NCI-H524 (cell line): ENCODE data around the gene WNT11.
"Not testable (repeated sequence)": the region's sequence is repeated elsewhere in the genome, so short reads cannot be mapped to it uniquely, and the experiment has no call there.

Source experiments
- DNase-seq, 2 experiments: peaks; one replicate each; lab custom pipeline; 2025; lab: John Stamatoyannopoulos, UW

The WNT11 gene

GRCh38 chr11:76201672-76202412, 4.5 kb downstream of the WNT11 start:
- no peak for DNase-seq

GRCh38 chr11:76201056-76201455, 5.2 kb downstream of the WNT11 start:
- DNase-seq, result peak in 1 of 2 experiments; percentile 21

GRCh38 chr11:76200006-76200940, 6.0 kb downstream of the WNT11 start:
- no peak for DNase-seq

DNA sequence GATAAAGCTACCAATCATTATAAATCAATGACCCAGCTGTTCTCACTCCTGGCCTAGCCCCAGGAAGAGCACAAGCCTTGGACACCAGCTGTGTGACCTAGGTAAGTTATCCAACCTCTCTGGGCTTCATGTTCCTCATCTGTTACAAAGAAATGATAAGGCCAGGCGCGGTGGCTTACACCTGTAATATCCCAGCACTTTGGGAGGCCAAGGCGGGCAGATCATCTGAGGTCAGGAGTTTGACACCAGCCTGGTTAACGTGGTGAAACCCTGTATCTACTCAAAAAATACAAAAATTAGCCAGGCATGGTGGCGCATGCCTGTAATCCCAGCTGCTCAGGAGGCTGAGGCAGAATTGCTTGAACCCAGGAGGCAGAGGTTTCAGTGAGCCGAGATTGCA, 7.6 kb downstream of the WNT11 start:
- DNase-seq, result not testable (repeated sequence)

- DNase-seq, result no peak
These were observed 8.2 kb downstream of the WNT11 start for GRCh38 chr11:76197941-76198640.

- no peak for DNase-seq
These were observed 9.0 kb downstream of the WNT11 start for GRCh38 chr11:76197332-76197731.

GRCh38 chr11:76196849-76197248, 9.5 kb downstream of the WNT11 start:
- no peak for DNase-seq

DNA sequence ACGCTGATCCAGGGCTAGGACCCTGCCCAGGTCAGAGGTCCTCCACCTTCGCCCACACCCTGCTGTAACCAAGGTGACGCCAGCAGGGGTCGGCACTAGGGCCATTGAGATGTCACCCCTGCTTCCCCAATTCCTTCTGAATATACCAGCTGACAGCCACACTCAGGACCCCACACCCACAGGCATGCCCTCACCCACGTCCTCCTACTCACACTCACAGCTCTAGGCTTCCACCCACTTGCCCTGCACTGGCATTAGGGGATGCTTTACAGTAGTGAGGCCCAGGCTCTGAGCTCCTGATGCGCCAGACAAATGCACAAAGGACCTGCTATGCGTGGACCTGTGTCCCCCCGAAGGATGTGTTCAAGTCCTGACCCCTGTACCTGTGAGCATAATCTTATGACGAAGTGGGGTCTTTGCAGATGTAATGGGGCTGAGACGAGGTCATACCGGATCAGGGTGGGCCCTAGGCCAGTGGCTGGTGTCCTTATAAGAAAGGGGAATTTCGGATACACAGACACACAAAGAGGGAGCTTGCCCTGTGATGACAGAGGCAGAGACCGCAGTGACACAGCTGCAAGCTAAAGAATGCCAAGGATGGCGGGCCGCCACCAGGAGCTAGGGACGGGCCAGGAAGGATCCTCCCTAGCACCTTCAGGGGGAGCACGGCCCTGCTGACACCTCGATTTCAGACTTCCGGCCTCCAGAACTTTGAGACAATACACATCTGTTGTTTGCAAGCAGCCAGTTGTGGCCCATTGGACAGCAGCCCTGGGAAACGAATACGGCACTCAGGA, 11.2 kb downstream of the WNT11 start:
- no peak for DNase-seq

- no peak for DNase-seq
These were observed 13.1 kb downstream of the WNT11 start for GRCh38 chr11:76193219-76193618.

DNA sequence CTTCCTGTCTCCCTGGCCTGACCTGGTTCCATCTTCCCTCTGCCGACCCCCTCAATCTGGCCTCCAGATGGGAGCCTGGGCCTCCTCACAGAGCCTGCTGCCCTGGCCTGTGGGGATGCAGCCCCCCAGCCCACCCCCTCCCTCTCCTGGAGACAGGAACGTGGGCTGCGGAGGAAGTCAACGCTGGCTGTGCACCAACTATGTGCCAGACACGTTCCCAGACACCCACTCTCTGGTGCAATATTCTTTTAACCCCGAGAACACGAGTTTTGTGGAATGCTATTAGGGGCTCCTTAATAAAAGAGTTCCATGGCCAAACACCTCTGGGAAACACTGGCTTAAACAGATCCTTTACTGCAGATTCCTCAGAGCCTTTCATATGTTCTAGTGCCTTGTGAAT, 15.9 kb downstream of the WNT11 start:
- DNase-seq, result no peak

GRCh38 chr11:76189682-76190081, 16.6 kb downstream of the WNT11 start:
- DNase-seq, result no peak

- no peak for DNase-seq
These were observed 17.4 kb downstream of the WNT11 start for GRCh38 chr11:76188873-76189272.

GRCh38 chr11:76186776-76187279, 19.5 kb downstream of the WNT11 start:
- peak; percentile 37 to 70 for DNase-seq

GRCh38 chr11:76185931-76186401, 20.3 kb downstream of the WNT11 start:
- peak; percentile 94 to 97 for DNase-seq

- DNase-seq, result no peak
These were observed 20.8 kb downstream of the WNT11 start for GRCh38 chr11:76185511-76185910.

DNA sequence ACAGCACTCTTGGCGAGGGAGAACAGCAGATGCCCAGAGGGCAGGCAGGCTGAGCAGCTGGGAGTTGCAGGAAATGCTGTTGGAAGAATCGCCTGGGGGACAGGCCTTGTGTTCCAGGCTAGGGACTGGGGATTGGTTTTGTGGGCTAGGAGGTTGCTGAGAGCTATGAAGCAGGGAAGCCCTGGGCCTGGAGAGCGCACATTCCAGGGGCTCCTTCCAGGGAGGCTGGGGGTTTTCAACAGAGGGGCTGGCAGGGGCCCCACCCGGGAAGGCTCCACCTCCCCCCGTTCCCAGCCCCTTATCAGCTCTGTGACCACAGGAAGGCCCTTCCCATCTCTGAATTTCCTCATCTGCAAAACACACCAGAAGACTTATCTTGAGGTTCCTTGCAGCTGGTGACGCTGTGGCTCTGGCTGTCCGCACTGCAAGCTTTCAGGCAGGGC, 21.7 kb downstream of the WNT11 start:
- DNase-seq, result peak in 1 of 2 experiments; percentile 24

DNA sequence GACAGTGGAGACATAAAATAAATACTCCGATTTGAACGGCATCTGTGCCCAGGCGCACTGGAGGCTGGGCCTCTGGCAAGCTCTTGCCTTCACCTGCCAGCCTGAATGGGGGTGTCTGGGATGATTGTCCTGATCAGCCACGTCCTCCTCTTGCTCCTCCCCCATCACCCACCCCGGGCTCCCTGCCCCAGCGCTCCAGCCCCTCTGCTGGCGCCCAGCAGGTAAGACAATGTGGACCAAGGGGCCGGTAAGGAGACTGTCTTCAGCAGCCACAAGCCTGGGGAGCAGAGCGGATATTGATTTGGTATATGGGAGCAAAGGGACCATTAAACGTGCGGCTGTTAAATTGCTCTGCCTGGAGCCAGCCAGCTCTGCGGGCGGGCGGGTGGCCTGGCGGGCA, 24.9 kb downstream of the WNT11 start:
- no peak for DNase-seq

DNA sequence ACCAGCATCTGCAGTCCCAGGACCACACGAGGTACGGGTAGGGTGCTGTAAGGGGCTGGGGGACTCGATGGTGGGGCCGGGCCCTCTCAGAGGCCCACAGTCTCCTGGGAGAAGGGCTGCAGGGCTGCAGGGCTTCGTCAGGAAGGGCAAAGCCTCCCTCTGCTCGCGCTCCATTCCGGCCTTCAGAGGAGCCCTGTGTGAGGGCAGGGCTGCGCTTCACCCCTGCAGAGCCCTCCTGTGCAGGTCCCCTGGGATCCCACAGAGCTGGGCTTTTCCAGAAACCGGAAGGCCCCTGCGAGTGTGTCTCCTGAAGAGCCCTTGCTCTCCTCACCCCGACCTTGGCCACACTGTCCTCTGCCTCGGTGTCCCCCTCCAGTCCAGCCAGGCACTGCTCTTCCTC, 27.2 kb downstream of the WNT11 start:
- DNase-seq, result no peak

GRCh38 chr11:76177250-76177686, 29.0 kb downstream of the WNT11 start:
- no peak for DNase-seq

- no peak for DNase-seq
These were observed 29.8 kb downstream of the WNT11 start for GRCh38 chr11:76176463-76176862.

DNA sequence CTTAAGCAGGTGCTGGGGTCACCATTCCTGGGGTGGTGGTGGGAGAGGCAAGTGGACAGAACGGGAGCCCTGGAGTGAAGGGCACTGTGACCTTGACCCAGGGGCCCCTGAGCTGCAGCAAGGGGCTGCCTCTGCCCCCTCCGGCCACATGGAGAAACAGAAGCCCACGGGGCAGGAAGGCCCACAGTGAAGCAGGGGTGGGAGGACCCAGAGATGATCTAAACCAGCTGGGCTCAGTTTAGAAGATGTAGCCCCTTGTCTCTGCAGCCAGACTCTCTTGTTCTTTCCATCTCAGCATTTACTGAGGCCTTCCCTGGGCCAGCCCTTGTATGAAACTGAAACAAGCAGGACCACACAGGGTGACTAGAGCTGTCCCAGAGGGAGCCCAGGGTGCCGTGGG, 30.5 kb downstream of the WNT11 start:
- no peak for DNase-seq
